ENCODE data around the gene TOR4A.
"Not testable (repeated sequence)": the region's sequence is repeated elsewhere in the genome, so short reads cannot be mapped to it uniquely, and the experiment has no call there.

Gene TOR4A

GRCh38 chr9:137234758-137235423 is 42.6 kb upstream of the TOR4A start:
- DNase-seq = no peak
- Mint-ChIP-seq H3K4me1 (peaks cover 24 to 54% of the 10 kb centered on the region in 2 donors), H3K36me3 (peaks cover 0 to 4% of the 10 kb centered on the region in 2 donors), H3K9me3 (no peaks in the 10 kb centered on the region), H3K27ac (peak overlapping the region; percentile 51), H3K4me3 (peak overlapping the region; percentile 42 to 52), H3K27me3 (peaks cover 0 to 11% of the 10 kb centered on the region in 2 donors)
- peak; percentile 26 for ATAC-seq (replicated peaks)

DNA sequence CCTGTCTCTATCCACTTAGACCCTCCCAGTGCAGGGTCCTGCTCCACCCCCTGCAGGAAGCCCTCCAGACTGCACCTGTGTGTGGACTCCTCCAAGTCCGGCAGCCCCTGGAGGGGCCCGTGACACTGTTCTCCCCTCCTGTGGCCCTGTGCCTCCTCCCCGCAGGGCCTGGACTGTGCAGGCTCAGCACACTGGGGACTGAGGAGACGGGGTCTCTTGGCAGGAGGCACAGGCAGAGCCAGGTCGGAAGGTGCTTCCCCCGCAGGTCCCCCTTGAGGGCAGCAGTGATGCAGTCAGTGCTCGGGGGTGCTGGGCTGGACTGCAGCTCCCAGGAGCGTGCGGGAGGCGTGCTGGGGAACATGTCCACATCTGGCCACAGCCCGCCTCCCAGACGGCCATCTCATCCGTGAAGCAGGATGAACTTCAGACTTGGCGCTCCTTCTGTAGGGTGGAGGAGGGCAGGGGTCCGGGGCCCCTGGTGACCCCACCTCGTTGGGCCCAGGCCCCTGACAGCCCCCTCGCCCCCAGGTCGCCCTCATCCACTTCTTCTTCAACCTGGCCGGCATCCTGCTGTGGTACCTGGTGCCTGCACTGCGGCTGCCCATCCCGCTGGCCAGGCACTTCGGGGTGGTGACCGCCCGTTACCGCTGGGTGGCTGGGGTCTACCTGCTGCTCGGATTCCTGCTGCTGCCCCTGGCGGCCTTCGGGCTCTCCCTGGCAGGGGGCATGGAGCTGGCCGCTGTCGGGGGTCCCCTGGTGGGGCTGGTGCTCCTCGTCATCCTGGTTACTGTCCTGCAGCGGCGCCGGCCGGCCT is 41.9 kb upstream of the TOR4A start:
- no peak overlapping the region for H3K27ac Mint-ChIP-seq
- H3K9me3 Mint-ChIP-seq = no peaks in the 10 kb centered on the region
- H3K4me1 Mint-ChIP-seq = peaks cover 24 to 54% of the 10 kb centered on the region in 2 donors
- H3K27me3 Mint-ChIP-seq = peaks cover 0 to 10% of the 10 kb centered on the region in 2 donors
- peak overlapping the region; percentile 52 to 61 for H3K4me3 Mint-ChIP-seq
- DNase-seq = no peak
- peaks cover 0 to 4% of the 10 kb centered on the region in 2 donors for H3K36me3 Mint-ChIP-seq
- ATAC-seq (replicated peaks) = no peak

DNA sequence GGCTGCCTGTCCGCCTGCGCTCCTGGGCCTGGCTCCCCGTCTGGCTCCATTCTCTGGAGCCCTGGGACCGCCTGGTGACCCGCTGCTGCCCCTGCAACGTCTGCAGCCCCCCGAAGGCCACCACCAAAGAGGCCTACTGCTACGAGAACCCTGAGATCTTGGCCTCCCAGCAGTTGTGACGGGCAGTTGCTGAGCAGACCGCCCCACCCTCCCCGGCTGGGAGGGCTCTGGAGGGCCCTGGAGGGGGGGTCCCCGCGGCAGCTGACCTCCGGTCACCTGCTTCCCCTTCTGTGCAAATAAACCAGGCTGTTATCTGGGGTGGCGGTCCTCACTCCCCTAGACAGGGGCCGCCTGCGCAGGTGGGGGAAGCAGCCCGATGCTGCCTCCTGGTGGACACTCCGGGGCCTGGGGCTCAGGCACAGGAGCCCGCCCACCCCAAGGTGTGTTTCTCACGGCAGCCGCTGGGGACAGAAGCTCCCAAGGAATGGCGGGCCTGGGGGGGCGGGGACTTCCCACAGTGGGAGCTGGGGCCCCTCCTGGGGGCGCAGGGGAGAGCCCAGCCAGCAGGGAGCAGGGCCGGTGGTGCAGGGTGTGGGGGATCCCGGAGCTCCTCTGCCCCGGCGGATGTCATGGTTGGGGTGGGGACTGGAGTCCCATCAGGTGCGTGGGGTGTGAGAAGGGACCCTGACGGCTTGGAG is 41.1 kb upstream of the TOR4A start:
- peak overlapping the region; percentile 46 to 61 for H3K4me3 Mint-ChIP-seq
- peaks cover 26 to 60% of the 10 kb centered on the region in 2 donors for H3K4me1 Mint-ChIP-seq
- peaks cover 5 to 6% of the 10 kb centered on the region in 2 donors for H3K36me3 Mint-ChIP-seq

DNA sequence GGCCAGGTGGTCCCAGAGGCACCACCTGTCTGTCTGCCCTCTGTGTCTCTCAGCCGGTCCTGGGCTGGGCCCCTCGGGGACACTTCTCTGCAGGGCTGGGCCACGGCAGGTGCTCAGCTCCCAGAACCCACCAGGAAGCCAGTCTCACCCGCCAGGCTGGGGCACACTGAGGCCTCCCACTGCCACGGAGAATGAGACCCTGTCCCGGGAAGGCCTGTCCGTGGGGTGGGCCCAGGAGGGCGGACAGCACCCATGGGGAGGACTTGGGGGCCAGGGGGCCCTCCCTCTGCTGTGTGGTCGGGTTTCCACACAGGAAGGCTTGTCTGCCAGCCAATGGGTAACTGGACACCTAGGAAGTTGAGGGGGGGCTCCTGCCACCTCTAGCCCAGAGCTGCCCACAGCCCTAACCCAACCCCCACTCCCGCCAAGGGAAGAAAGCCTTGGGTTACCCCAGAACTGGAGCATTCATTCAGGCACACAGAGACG is 40.5 kb upstream of the TOR4A start:
- peaks cover 0 to 6% of the 10 kb centered on the region in 2 donors for H3K27me3 Mint-ChIP-seq
- H3K27ac Mint-ChIP-seq = peak overlapping the region; percentile 71
- no peaks in the 10 kb centered on the region for H3K9me3 Mint-ChIP-seq
- no peak for ATAC-seq (replicated peaks)
- peak overlapping the region; percentile 46 to 61 for H3K4me3 Mint-ChIP-seq
- peaks cover 5 to 7% of the 10 kb centered on the region in 2 donors for H3K36me3 Mint-ChIP-seq
- peaks cover 26 to 60% of the 10 kb centered on the region in 2 donors for H3K4me1 Mint-ChIP-seq
- no peak for DNase-seq

More for the DNA sequence above, 41.1 kb upstream of the TOR4A start:
- no peaks in the 10 kb centered on the region for H3K9me3 Mint-ChIP-seq
- ATAC-seq (replicated peaks) (peak; percentile 40 to 43), DNase-seq (peak; percentile 82)
- H3K27ac Mint-ChIP-seq = peak overlapping the region; percentile 71
- H3K27me3 Mint-ChIP-seq = peaks cover 0 to 10% of the 10 kb centered on the region in 2 donors

GRCh38 chr9:137237759-137238726 is 39.5 kb upstream of the TOR4A start:
- Mint-ChIP-seq H3K27me3 (no peaks in the 10 kb centered on the region), H3K27ac (no peak overlapping the region), H3K9me3 (no peaks in the 10 kb centered on the region), H3K4me3 (peak overlapping the region; percentile 11 to 57), H3K36me3 (peaks cover 16 to 17% of the 10 kb centered on the region in 2 donors), H3K4me1 (peaks cover 32 to 71% of the 10 kb centered on the region in 2 donors)
- no peak for DNase-seq
- ATAC-seq (replicated peaks) = no peak

DNA sequence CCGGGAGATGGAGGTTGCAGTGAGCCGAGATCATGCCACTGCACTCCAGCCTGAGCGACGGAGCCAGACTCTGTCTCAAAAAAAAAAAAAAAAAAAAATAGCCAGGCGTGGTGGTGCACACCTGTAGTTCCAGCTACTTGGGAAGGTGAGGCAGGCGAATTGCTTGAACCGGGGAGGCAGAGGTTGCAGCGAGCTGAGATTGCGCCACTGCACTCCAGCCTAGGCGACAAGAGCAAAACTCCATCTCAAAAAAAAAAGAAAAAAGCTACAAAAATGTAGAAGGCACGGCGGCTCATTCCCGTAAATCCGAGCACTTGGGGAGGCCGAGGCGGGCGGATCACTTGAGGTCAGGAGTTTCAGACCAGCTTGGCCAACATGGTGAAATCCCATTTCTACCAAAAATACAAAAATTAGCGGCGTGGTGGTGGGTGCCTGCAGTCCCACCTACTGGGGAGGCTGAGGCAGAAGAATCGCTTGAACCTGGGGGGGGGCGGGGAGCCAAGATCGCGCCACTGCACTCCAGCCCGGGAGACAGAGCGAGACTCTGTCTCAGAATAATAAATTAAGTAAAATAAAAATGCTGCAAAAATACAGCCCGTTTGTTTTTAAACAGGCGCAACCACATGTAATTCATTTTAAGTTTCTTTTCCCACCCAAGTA is 37.9 kb upstream of the TOR4A start:
- not testable (repeated sequence) for H3K27me3 Mint-ChIP-seq; ATAC-seq (replicated peaks); H3K9me3 Mint-ChIP-seq; DNase-seq
- Mint-ChIP-seq H3K4me3 (peak overlapping the region; percentile 86 to 94), H3K4me1 (peaks cover 42 to 80% of the 10 kb centered on the region in 2 donors), H3K36me3 (peaks cover 19 to 30% of the 10 kb centered on the region in 2 donors), H3K27ac (peak overlapping the region; percentile 77)

DNA sequence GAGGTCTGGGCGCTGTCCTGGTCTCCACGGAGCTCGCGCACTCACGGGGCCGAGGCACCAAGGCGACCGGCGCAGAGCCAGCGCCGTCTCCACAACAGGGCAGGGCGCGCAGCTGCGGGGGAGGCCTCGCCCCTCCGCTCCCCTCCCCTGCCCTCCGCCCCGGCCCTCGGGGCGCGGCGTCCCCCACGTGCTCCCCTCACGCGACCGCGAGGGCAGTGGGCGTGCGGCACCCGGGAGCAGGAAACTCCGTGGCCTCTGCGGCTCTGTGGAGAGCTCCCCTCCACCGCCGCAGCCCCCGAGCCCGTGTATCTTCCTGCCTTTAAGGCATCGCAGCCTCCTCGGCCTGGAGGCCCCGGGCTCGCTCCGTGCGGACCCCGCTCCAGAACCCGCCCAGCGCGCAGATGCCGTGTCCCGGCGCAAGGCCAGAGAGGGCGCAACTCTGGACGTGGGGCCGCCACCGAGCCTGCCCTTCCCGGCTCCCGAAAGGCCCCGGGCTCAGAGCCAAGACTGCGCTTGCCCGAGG is 37.1 kb upstream of the TOR4A start:
- peak overlapping the region; percentile 86 to 94 for H3K4me3 Mint-ChIP-seq
- H3K4me1 Mint-ChIP-seq = peaks cover 35 to 73% of the 10 kb centered on the region in 2 donors
- DNase-seq (no peak), ATAC-seq (replicated peaks) (peak; percentile 44 to 52)
- no peaks in the 10 kb centered on the region for H3K27me3 Mint-ChIP-seq
- no peaks in the 10 kb centered on the region for H3K9me3 Mint-ChIP-seq
- peaks cover 18 to 30% of the 10 kb centered on the region in 2 donors for H3K36me3 Mint-ChIP-seq
- H3K27ac Mint-ChIP-seq = peak overlapping the region; percentile 71

DNA sequence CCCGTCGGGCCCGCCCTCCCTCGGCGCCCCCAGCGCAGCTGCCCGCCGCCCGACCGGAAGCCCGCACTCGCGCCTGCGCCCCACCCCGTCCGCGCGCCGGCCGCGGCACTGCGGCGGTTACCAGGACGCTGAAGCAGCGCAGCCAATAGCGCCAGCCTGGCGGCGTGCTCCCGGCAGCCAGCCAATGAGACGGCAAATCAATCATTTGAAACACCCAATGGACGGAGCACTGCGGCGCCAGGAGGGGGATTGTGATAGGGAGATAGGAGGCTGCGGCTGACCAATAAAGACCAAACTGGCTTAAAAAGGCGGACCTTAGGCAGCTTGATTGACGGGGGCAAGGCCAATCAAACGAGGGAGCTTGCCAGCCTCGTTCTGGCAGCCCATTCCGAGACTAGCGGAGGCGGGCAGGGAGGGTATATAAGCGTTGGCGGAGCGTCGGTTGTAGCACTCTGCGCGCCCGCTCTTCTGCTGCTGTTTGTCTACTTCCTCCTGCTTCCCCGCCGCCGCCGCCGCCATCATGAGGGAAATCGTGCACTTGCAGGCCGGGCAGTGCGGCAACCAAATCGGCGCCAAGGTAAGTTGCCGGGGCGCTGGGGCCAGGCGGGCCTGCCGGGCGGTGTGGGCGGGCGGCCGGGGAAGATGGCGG is 36.6 kb upstream of the TOR4A start, which contains the start of gene TUBB4B:
TSS of gene TUBB4B (plus strand) at position 447 of the 649 bp plus-strand sequence. CDS start at position 521, 74 bp downstream.
- peak; percentile 80 to 82 for ATAC-seq (replicated peaks)
- Mint-ChIP-seq H3K27ac (peak within 1 kb of the TSS; percentile 99), H3K36me3 (peaks cover 17 to 30% of the 10 kb centered on the region in 2 donors), H3K4me3 (peak within 1 kb of the TSS; percentile 87 to 94), H3K4me1 (peaks cover 34 to 70% of the 10 kb centered on the region in 2 donors), H3K27me3 (no peaks in the 10 kb centered on the region), H3K9me3 (no peaks in the 10 kb centered on the region)
- DNase-seq = peak; percentile 99

- peaks cover 17 to 30% of the 10 kb centered on the region in 2 donors for H3K36me3 Mint-ChIP-seq
- no peak for DNase-seq
- peak overlapping the region; percentile 87 to 94 for H3K4me3 Mint-ChIP-seq
- peak overlapping the region; percentile 88 for H3K27ac Mint-ChIP-seq
- H3K9me3 Mint-ChIP-seq = no peaks in the 10 kb centered on the region
- H3K4me1 Mint-ChIP-seq = peaks cover 32 to 64% of the 10 kb centered on the region in 2 donors
- H3K27me3 Mint-ChIP-seq = no peaks in the 10 kb centered on the region
- ATAC-seq (replicated peaks) = peak; percentile 20 to 22
Observed at GRCh38 chr9:137241490-137242268, 35.8 kb upstream of the TOR4A start.

DNA sequence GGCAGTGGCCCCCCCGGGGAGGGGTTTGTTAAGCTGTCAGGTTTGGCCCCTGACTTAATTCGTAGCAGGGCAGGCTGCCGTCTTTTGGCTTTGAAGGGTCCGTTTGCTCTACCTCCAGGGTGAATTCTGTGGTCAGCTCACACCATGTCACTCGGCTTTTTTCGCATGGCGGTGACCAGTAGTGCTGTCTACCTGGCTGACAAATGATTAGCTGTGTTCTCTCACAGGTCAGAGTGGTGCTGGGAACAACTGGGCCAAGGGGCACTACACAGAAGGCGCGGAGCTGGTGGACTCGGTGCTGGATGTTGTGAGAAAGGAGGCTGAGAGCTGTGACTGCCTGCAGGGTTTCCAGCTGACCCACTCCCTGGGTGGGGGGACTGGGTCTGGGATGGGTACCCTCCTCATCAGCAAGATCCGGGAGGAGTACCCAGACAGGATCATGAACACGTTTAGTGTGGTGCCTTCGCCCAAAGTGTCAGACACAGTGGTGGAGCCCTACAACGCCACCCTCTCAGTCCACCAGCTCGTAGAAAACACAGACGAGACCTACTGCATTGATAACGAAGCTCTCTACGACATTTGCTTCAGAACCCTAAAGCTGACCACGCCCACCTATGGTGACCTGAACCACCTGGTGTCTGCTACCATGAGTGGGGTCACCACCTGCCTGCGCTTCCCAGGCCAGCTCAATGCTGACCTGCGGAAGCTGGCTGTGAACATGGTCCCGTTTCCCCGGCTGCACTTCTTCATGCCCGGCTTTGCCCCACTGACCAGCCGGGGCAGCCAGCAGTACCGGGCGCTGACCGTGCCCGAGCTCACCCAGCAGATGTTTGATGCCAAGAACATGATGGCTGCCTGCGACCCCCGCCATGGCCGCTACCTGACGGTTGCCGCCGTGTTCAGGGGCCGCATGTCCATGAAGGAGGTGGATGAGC is 35.0 kb upstream of the TOR4A start:
- ATAC-seq (replicated peaks) = no peak
- Mint-ChIP-seq H3K27ac (peak overlapping the region; percentile 88), H3K36me3 (peaks cover 17 to 30% of the 10 kb centered on the region in 2 donors), H3K4me1 (peaks cover 30 to 55% of the 10 kb centered on the region in 2 donors), H3K4me3 (peak overlapping the region; percentile 79 to 87), H3K9me3 (no peaks in the 10 kb centered on the region), H3K27me3 (no peaks in the 10 kb centered on the region)
- no peak for DNase-seq

- not testable (repeated sequence) for DNase-seq; H3K27me3 Mint-ChIP-seq; H3K9me3 Mint-ChIP-seq; ATAC-seq (replicated peaks)
- Mint-ChIP-seq H3K4me3 (peak overlapping the region in 1 of 2 donors; percentile 29), H3K27ac (peak overlapping the region; percentile 51), H3K36me3 (peaks cover 17 to 30% of the 10 kb centered on the region in 2 donors), H3K4me1 (peaks cover 26 to 48% of the 10 kb centered on the region in 2 donors)
Observed at GRCh38 chr9:137243266-137243625, 34.3 kb upstream of the TOR4A start.
